ENCODE data around the gene HSPA12A. TPM values are rescaled to one million over a fixed set of nuclear protein-coding genes. Genes with fewer than 3 reads are reported as not detected.

The HSPA12A gene, protein sequence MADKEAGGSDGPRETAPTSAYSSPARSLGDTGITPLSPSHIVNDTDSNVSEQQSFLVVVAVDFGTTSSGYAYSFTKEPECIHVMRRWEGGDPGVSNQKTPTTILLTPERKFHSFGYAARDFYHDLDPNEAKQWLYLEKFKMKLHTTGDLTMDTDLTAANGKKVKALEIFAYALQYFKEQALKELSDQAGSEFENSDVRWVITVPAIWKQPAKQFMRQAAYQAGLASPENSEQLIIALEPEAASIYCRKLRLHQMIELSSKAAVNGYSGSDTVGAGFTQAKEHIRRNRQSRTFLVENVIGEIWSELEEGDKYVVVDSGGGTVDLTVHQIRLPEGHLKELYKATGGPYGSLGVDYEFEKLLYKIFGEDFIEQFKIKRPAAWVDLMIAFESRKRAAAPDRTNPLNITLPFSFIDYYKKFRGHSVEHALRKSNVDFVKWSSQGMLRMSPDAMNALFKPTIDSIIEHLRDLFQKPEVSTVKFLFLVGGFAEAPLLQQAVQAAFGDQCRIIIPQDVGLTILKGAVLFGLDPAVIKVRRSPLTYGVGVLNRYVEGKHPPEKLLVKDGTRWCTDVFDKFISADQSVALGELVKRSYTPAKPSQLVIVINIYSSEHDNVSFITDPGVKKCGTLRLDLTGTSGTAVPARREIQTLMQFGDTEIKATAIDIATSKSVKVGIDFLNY
- total RNA-seq, result 0.05 TPM in 1 of 2 replicates, not detected in the other

DNA sequence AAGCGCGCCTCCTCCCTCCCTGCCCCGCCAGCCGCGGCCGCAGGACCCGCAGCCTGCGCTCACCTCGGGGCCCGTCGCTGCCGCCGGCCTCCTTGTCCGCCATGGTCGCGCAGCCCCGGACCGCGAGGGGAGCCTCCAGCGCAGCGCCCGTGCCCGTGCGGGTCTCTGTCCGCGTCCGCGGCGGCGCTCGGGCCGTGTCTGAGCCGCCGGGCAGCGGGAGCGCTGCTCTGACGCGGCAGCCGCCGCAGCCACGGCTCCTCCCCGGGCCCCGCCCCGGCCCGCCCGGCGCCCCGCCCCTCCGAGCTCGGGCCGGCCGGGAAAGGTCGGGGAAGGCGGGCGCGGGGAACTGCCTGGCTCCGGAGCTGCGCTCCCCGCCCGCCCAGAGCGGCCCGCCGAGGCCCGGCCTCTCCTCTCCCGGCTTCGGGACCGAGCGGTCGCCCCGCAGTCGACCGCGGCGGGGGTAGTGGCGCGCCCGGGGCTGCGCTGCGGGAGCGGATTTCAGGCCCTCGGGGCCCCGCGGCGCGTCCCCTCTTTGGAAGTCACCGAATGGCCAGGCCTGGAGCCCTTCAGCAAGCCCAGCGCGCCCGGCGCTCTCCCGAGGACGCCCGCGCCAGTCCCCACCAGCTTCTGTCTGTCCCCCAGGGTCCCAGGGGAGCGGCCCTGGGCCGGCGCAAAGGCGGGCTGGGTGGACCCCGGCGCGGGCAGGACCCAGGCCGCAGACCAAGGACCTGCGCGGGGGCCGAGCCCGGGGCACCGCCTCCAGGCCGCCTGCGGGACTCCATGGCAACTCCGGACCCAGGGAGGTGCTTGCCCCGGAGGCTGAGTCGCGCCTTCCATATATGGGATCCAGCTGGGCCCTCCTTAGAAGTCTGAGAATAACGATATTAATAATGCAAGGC lies at the start of gene HSPA12A:
TSS of gene HSPA12A (minus strand) at position 200 of the 899 bp plus-strand sequence. CDS start at position 103, 97 bp downstream.
- H3K27ac Mint-ChIP-seq, result no peak within 1 kb of the TSS
- no peaks in the 10 kb centered on the region for H3K4me1 Mint-ChIP-seq (ENCODE audit: low read depth)
- intact Hi-C loops (cut with micrococcal nuclease), result loop anchor here (1.0 kb wide), 1 partner anchor 46 kb away; no protein-coding TSS in a partner anchor
- H3K36me3 Mint-ChIP-seq (ENCODE audit: low read depth), result peaks cover 3% of the 10 kb centered on the region
- H3K27me3 Mint-ChIP-seq (ENCODE audit: insufficient read depth), result peaks cover 57% of the 10 kb centered on the region
- DNase-seq (ENCODE audit: low spot score), result peak; percentile 31
- H3K9me3 Mint-ChIP-seq, result no peaks in the 10 kb centered on the region
- H3K4me3 Mint-ChIP-seq, result peak within 1 kb of the TSS; percentile 63

DNA sequence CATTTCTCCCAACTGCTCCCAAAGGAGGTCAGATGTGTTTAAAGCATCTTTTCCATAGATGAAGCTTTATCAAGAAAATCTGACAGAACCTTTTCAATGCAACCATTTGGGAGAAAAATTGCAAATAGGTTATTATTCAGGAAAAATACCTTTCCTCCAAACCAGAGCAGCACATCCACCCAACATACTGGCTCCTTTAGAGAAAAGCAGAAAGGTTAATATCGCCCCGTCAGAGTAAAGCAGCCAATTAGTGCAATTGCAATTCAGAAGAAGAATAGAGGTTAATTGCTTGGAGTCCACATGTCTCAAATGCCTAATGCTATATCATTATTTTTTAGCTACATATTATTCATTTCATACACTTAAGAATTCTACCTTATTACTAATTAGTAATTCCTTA lies 48.9 kb upstream of the HSPA12A start:
- Mint-ChIP-seq H3K4me3 (no peak overlapping the region), H3K27me3 (ENCODE audit: insufficient read depth) (peaks cover 11% of the 10 kb centered on the region), H3K27ac (no peak overlapping the region), H3K9me3 (peaks cover 5% of the 10 kb centered on the region), H3K4me1 (ENCODE audit: low read depth) (peaks cover 17% of the 10 kb centered on the region), H3K36me3 (ENCODE audit: low read depth) (no peaks in the 10 kb centered on the region)
- DNase-seq (ENCODE audit: low spot score), result no peak
- intact Hi-C loops (cut with micrococcal nuclease), result no loop called here

DNA sequence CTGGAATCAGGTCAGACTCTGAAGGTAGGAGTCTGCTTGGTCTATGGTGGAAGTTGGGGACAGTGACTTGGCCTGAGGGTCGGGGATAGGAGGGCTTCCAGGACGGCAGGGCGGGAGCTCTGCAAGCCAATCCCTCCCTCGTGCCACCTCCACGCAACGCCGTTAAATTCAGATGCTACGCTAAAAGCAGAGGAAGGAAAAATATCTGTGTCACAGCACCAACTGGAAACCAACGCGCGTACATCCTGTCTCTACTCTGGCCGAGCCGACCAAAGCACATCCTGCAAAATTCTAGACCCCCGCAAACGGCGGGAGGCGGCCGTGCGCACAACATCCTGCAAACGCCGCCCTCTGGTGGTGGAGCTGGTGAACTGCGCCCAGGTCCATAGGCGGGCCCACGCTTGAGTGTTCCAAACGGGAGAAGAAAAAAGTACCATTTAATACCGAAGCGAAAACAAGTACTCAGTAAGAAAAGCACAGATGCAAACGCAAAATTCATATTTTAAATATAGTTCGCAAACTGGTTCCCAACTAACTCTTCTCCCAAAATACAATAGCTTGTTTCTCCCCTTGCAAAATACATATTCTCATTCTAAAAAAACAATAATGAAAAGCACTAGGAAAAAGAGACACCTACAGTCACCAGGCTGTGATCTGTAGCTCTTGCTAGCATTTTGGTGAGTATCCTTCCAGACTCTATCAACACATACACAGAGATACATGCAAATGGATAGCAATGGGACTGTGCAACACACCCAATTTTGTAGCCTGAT lies 45.7 kb upstream of the HSPA12A start:
- no peaks in the 10 kb centered on the region for H3K36me3 Mint-ChIP-seq (ENCODE audit: low read depth)
- peak overlapping the region; percentile 52 for H3K27ac Mint-ChIP-seq
- peaks cover 5% of the 10 kb centered on the region for H3K9me3 Mint-ChIP-seq
- peaks cover 17% of the 10 kb centered on the region for H3K4me1 Mint-ChIP-seq (ENCODE audit: low read depth)
- peak; percentile 61 for DNase-seq (ENCODE audit: low spot score)
- intact Hi-C loops (cut with micrococcal nuclease), result loop anchor here (1.0 to 2.0 kb wide), 4 partner anchors 9 to 387 kb away; partner anchors contain the start of gene HSPA12A
- peak overlapping the region; percentile 47 for H3K4me3 Mint-ChIP-seq
- H3K27me3 Mint-ChIP-seq (ENCODE audit: insufficient read depth), result peaks cover 11% of the 10 kb centered on the region

DNA sequence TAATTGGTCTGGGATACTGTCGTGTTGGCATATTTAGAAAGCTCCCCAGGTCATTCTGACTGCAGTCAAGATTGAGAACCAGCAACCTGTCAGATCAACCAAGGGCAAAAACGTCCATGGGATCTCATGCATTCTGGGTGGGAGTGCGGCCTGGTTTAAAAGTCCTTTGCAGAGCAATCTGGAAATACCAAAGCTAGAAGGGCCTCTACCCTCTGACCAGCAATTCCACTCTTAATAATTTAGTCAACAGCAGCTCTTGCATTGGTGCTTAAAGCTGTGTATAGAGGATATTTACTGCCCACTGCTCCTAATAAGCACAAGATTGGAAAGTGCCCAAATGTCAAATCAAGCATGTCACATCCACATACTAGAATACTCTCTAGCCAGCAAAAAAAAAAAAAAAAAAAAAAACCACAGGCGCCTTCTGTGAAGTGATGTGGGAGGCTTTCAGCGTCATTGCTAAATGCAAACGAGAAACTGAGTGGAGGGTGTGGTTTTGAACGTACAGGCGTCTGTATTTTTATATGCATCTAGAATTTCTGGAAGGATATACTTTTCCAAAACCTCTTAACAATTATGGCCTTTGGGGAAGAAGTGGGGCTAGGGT lies 44.8 kb upstream of the HSPA12A start:
- Mint-ChIP-seq H3K4me1 (ENCODE audit: low read depth) (peaks cover 17% of the 10 kb centered on the region), H3K27me3 (ENCODE audit: insufficient read depth) (peaks cover 11% of the 10 kb centered on the region), H3K9me3 (no peaks in the 10 kb centered on the region), H3K36me3 (ENCODE audit: low read depth) (no peaks in the 10 kb centered on the region), H3K27ac (peak overlapping the region; percentile 52), H3K4me3 (peak overlapping the region; percentile 47)
- no peak for DNase-seq (ENCODE audit: low spot score)
- intact Hi-C loops (cut with micrococcal nuclease), result no loop called here

DNA sequence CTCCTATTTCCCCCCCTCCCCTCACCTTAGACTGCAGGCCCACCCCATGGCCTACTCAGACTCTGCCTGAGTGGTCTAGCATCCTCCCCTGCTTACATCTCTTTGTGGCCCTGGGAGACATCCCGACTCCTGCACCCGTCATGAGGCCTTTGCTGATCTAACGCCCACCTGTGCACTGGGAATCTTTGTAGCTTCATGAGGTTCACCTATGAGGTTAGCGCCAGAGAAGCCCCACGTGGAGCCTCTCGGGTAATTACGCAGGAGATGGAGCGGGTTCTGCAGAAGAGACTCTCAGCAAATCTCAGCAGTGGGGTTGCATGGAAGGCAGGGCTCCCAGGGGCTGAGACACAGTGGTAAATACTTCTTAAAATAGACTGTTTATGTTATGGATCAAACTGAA lies 43.5 kb upstream of the HSPA12A start:
- peaks cover 11% of the 10 kb centered on the region for H3K27me3 Mint-ChIP-seq (ENCODE audit: insufficient read depth)
- intact Hi-C loops (cut with micrococcal nuclease), result no loop called here
- H3K36me3 Mint-ChIP-seq (ENCODE audit: low read depth), result no peaks in the 10 kb centered on the region
- peaks cover 17% of the 10 kb centered on the region for H3K4me1 Mint-ChIP-seq (ENCODE audit: low read depth)
- no peaks in the 10 kb centered on the region for H3K9me3 Mint-ChIP-seq
- no peak for DNase-seq (ENCODE audit: low spot score)
- H3K27ac Mint-ChIP-seq, result no peak overlapping the region
- H3K4me3 Mint-ChIP-seq, result no peak overlapping the region

DNA sequence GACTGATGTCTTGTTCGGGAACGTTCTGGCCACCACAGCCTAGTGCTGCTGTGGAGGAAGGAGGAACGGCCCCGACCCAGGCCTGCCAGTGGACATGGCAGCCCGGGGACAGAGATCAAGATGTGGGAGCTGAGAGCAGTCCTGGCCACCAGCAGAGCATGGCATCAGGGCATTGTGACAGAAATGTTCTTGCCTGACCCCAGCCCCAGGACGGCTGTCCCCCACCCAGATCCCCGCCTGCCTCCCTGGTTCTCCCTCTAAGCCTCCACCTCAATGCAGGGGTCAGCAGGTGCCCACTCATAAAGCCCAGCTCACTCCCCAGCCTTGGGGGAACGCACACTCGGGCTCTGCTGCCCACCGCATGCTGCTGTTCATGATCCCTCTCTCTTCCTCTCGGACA lies 42.9 kb upstream of the HSPA12A start:
- Mint-ChIP-seq H3K4me1 (ENCODE audit: low read depth) (peaks cover 17% of the 10 kb centered on the region), H3K27me3 (ENCODE audit: insufficient read depth) (peaks cover 9% of the 10 kb centered on the region), H3K4me3 (no peak overlapping the region), H3K27ac (no peak overlapping the region), H3K9me3 (no peaks in the 10 kb centered on the region), H3K36me3 (ENCODE audit: low read depth) (no peaks in the 10 kb centered on the region)
- intact Hi-C loops (cut with micrococcal nuclease), result no loop called here
- no peak for DNase-seq (ENCODE audit: low spot score)

DNA sequence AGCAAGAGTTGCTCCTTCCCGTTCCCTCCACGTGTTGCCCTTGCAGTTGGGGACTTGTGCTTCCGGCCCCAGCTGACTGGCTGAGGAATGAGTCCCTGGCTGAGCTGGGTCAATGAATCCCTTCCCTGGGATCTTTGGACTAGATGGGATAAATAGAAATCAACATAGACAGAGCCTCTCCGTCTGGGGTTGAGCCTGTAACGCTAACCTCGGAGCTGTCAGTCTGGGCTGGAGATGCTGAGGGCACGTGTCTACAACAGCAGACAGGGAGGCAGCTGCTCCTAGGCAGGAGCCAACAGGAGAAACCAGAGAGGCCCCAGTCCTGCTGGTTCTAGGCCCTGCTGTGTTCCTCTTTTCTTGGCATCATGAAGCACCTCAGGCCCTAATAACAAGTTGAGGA lies 42.3 kb upstream of the HSPA12A start:
- intact Hi-C loops (cut with micrococcal nuclease), result no loop called here
- H3K4me3 Mint-ChIP-seq, result no peak overlapping the region
- no peak for DNase-seq (ENCODE audit: low spot score)
- no peaks in the 10 kb centered on the region for H3K36me3 Mint-ChIP-seq (ENCODE audit: low read depth)
- no peaks in the 10 kb centered on the region for H3K9me3 Mint-ChIP-seq
- H3K4me1 Mint-ChIP-seq (ENCODE audit: low read depth), result peaks cover 17% of the 10 kb centered on the region
- peaks cover 9% of the 10 kb centered on the region for H3K27me3 Mint-ChIP-seq (ENCODE audit: insufficient read depth)
- H3K27ac Mint-ChIP-seq, result no peak overlapping the region

DNA sequence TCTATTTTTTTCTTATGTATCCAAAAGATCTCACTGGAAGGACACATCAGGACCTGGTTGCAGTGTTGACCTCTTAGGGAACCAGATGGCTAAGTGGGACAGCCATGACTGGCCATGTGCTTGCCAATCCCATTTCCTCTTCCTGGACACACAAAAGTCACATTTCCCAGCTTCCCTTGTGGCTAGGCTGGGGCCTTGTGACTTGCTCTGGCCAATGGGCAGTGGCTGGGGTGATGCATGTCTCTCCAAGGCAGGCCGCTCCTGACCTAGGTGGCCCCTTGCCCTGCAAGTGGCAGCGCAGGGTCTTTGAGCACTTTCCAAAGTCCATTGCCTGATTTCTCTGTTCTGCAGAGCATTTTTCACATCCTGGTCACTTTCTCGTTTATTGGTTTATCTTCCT lies 41.7 kb upstream of the HSPA12A start:
- Mint-ChIP-seq H3K4me3 (no peak overlapping the region), H3K9me3 (no peaks in the 10 kb centered on the region), H3K4me1 (ENCODE audit: low read depth) (peaks cover 17% of the 10 kb centered on the region), H3K36me3 (ENCODE audit: low read depth) (no peaks in the 10 kb centered on the region), H3K27me3 (ENCODE audit: insufficient read depth) (peaks cover 9% of the 10 kb centered on the region), H3K27ac (no peak overlapping the region)
- intact Hi-C loops (cut with micrococcal nuclease), result no loop called here
- no peak for DNase-seq (ENCODE audit: low spot score)

DNA sequence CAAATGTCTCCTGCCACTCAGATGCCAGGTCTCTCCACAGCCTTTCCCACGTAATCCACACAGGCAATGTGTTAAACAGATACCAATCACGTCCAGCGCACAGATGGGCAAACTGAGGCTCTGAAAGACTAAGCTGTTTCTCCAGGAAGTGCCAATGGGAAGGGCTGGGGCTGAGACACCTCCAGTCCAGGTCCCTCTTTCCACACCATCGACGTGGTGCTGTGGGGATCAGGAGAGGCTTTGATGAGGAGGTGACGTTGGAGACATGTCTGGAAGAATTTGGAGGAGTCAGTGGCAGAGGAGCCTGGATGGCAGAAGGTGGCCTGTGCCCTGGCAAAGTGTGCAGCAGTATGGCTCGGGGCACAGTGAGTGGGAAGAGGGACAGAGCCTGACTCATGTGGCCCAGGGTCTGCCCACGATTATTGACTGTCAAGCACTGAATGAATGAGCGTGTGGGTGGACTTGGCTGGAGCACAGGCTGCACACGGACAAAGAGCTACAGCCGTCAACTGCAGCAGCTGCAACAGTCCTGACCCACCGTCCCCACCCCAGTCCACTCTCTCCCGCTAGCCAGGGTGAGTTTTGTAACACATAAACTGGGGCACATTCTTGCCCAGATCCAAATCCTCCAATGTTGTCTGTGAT lies 40.8 kb upstream of the HSPA12A start:
- H3K27ac Mint-ChIP-seq, result no peak overlapping the region
- no peak overlapping the region for H3K4me3 Mint-ChIP-seq
- no peaks in the 10 kb centered on the region for H3K36me3 Mint-ChIP-seq (ENCODE audit: low read depth)
- intact Hi-C loops (cut with micrococcal nuclease), result no loop called here
- no peak for DNase-seq (ENCODE audit: low spot score)
- H3K9me3 Mint-ChIP-seq, result no peaks in the 10 kb centered on the region
- H3K27me3 Mint-ChIP-seq (ENCODE audit: insufficient read depth), result peaks cover 9% of the 10 kb centered on the region
- H3K4me1 Mint-ChIP-seq (ENCODE audit: low read depth), result peaks cover 12% of the 10 kb centered on the region

DNA sequence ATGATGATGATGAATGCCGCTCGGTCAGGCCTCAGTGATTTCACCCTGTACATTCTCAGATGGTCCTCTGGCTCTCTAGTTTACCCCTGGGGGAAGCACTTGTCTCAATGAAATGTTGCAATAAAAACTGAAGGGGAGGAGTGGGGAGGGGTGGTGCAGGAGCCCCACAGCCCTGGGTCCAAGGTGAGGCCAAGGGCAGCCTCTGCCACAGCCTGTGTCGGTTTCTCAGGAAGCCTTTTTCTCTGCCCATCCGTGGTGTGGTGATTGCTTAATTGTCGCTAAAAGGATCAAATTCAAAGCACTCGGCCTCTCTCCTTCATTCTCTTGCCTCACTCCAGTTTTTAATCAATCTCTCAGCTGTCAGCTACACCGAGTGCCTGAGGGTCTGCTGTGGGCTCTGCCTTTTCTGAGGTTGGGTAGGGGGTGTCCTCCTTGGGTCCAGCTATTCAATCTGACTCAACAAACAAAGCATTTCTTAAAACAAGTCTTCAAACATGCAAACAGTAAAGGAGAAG lies 39.1 kb upstream of the HSPA12A start:
- no peaks in the 10 kb centered on the region for H3K9me3 Mint-ChIP-seq
- intact Hi-C loops (cut with micrococcal nuclease), result no loop called here
- no peaks in the 10 kb centered on the region for H3K36me3 Mint-ChIP-seq (ENCODE audit: low read depth)
- H3K4me3 Mint-ChIP-seq, result no peak overlapping the region
- H3K4me1 Mint-ChIP-seq (ENCODE audit: low read depth), result no peaks in the 10 kb centered on the region
- DNase-seq (ENCODE audit: low spot score), result no peak
- H3K27me3 Mint-ChIP-seq (ENCODE audit: insufficient read depth), result peaks cover 2% of the 10 kb centered on the region
- no peak overlapping the region for H3K27ac Mint-ChIP-seq

DNA sequence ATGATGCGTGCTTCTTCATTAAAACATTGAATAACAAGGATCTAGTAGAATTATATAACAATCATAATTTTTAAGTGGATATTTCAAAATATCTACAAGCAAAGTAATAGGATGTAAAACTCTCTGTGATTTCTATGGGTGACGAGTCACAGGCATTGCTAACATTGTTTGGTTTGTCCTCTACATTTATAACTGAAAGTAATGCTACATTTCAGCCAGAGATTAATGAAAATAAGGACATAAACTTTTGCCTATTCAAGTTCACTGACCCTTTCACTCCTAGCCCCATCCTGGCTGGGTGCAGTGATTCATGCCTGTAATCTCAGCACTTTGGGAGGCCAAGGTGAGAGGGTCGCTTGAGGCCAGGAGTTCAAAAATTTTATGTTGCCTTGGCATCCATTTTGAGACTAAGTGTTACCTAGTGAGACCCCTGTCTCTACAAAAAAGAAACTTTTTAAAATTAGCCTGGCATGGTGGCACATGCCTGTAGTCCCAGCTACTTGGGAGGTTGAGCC lies 38.4 kb upstream of the HSPA12A start:
- no peaks in the 10 kb centered on the region for H3K4me1 Mint-ChIP-seq (ENCODE audit: low read depth)
- H3K4me3 Mint-ChIP-seq, result no peak overlapping the region
- DNase-seq (ENCODE audit: low spot score), result no peak
- H3K27ac Mint-ChIP-seq, result no peak overlapping the region
- H3K36me3 Mint-ChIP-seq (ENCODE audit: low read depth), result no peaks in the 10 kb centered on the region
- no peaks in the 10 kb centered on the region for H3K9me3 Mint-ChIP-seq
- intact Hi-C loops (cut with micrococcal nuclease), result no loop called here
- H3K27me3 Mint-ChIP-seq (ENCODE audit: insufficient read depth), result peaks cover 2% of the 10 kb centered on the region

Data from activated T-helper 1 cell treated with anti-CD3 and anti-CD28 coated beads, Interleukin-12 subunit alpha, Interleukin-12 subunit beta, Interleukin-2, Interleukin-4 antibody, amounts not matched to agents 30 ng/mL and 10 ng/mL and 1 ng/mL, durations not matched to agents 14 hours and 24 hours and 36 hours (primary cell).